Endothelial cell of umbilical vein (primary cell): Measurements from ENCODE around the gene TAF10. TPM values are rescaled to one million over a fixed set of nuclear protein-coding genes. Genes with fewer than 3 reads are reported as not detected.

Source experiments
- BruUV-seq: library from RNA; stranded (reverse); fragments of 400-500 nt; replicated peaks from 2 replicates; lab custom pipeline; 2021; lab: Mats Ljungman, UMichigan
- CTCF ChIA-PET: fragments of 300-600, 350-600 bp; sonication (Branson Sonifier 250); formaldehyde crosslinking; loops from one replicate; lab custom pipeline; 2021; ENCODE audit warnings: antibody characterized with exemption, inconsistent platforms; lab: Charles Lee
- POLR2A ChIA-PET: fragments of 300-600, 350-600 bp; sonication (Branson Sonifier 250); formaldehyde crosslinking; loops from one replicate; lab custom pipeline; 2021; ENCODE audit warnings: antibody characterized with exemption, inconsistent platforms; lab: Charles Lee
- DNase-seq: peaks from one replicate; pipeline ENCODE4 v3.0.0-alpha.2; 2011; ENCODE audit warnings: low read depth, low spot score
- FAIRE-seq: peaks from 2 replicates; lab custom pipeline; 2011; peaks lifted over from hg19 to GRCh38; lab: Jason Lieb, UNC
- H2AFZ ChIP-seq: 2 replicates; pipeline ENCODE4 v1.6.0; 2012; ENCODE audit warnings: low read depth, low read length, control low read depth, inconsistent platforms
- H3K27ac ChIP-seq: 2 replicates; pipeline ENCODE4 v1.5.1; 2011; ENCODE audit warnings: low read depth, mild to moderate bottlenecking, control low read depth, low read length, moderate library complexity; ENCODE audit not compliant: insufficient read depth
- H3K27me3 ChIP-seq, 2 experiments: 2 replicates each; pipeline versions ENCODE4 v1.6.0 to v1.6.1; 2011; ENCODE audit warnings: low read length in 2 of 2, mixed read lengths in 1 of 2; ENCODE audit not compliant: control insufficient read depth in 2 of 2, insufficient read depth in 2 of 2
- H3K36me3 ChIP-seq, 2 experiments: 2 replicates in 1 of 2; 3 replicates in 1 of 2; pipeline ENCODE4 v1.5.1; 2011; ENCODE audit warnings: low read length in 2 of 2, mild to moderate bottlenecking in 1 of 2, moderate library complexity in 1 of 2; ENCODE audit not compliant: control insufficient read depth in 2 of 2, insufficient read depth in 2 of 2; ENCODE audit errors: extremely low read depth in 1 of 2
- H3K4me1 ChIP-seq: 3 replicates; pipeline ENCODE4 v1.5.1; 2011; ENCODE audit warnings: mild to moderate bottlenecking, low read length; ENCODE audit not compliant: control insufficient read depth, insufficient read depth; ENCODE audit errors: extremely low read depth
- H3K4me2 ChIP-seq: 2 replicates; pipeline ENCODE4 v1.6.1; 2011; ENCODE audit warnings: low read length, control low read depth, mixed read lengths; ENCODE audit not compliant: insufficient read depth
- H3K4me3 ChIP-seq, 3 experiments: fragments of 200-600 bp in 1 of 3; sonication (generic), shearing (Covaris generic) in 1 of 3; replicated peaks in 1 of 3; 2 replicates each; pipeline ENCODE4 v1.5.1; 2011 to 2016; ENCODE audit warnings: control low read depth in 3 of 3, low read length in 3 of 3, mild to moderate bottlenecking in 2 of 3, inconsistent platforms in 1 of 3, low read depth in 1 of 3, moderate library complexity in 1 of 3; ENCODE audit not compliant: insufficient read depth in 1 of 3
- H3K79me2 ChIP-seq: 2 replicates; pipeline ENCODE4 v1.6.0; 2012; ENCODE audit warnings: low read length, inconsistent platforms; ENCODE audit not compliant: control insufficient read depth, insufficient read depth
- H3K9ac ChIP-seq: replicated peaks from 2 replicates; pipeline ENCODE3; 2011; ENCODE audit warnings: low read length, control low read depth; ENCODE audit not compliant: insufficient read depth; ENCODE audit errors: extremely low read depth
- H3K9me1 ChIP-seq: replicated peaks from 3 replicates; pipeline ENCODE4 v1.6.0; 2011; ENCODE audit warnings: mild to moderate bottlenecking, low read length; ENCODE audit not compliant: control insufficient read depth, insufficient read depth; ENCODE audit errors: extremely low read depth
- H3K9me3 ChIP-seq: replicated peaks from 2 replicates; pipeline ENCODE4 v1.5.1; 2012; ENCODE audit warnings: low read length, inconsistent platforms; ENCODE audit not compliant: control insufficient read depth, insufficient read depth
- H4K20me1 ChIP-seq: replicated peaks from 2 replicates; pipeline ENCODE3; 2011; ENCODE audit warnings: mild to moderate bottlenecking, low read length; ENCODE audit not compliant: control insufficient read depth, insufficient read depth; ENCODE audit errors: extremely low read depth
- FOS ChIP-seq: IDR thresholded peaks from 2 replicates; pipeline ENCODE4 v1.6.1; 2011; ENCODE audit warnings: mild to moderate bottlenecking, low read length, moderate library complexity, borderline replicate concordance; ENCODE audit not compliant: insufficient read depth
- GATA2 ChIP-seq: IDR thresholded peaks from 2 replicates; pipeline ENCODE4 v1.7.0; 2011; ENCODE audit warnings: low read depth, mild to moderate bottlenecking, moderate library complexity, mixed read lengths, low read length; ENCODE audit not compliant: insufficient read length, insufficient read depth
- MYC ChIP-seq: IDR thresholded peaks from one replicate; pipeline ENCODE4 v1.6.1; 2011; ENCODE audit warnings: mild to moderate bottlenecking, low read depth, low read length
- POLR2AphosphoS5 ChIP-seq: IDR thresholded peaks from 2 replicates; pipeline ENCODE4 v1.6.1; 2012; ENCODE audit warnings: low read depth, mild to moderate bottlenecking, control low read depth, low read length, moderate library complexity; ENCODE audit not compliant: insufficient read depth
- dilution Hi-C: fragments of 300-500 bp; cut with MboI; formaldehyde crosslinking; loops from one replicate; pipeline ENCODE4 v1.15.0; 2019; ENCODE audit warnings: low sequenced_read_pairs; ENCODE audit not compliant: extremely low pct_ligation_motif_present
- intact Hi-C: fragments of 100-400 bp; cut with micrococcal nuclease; formaldehyde crosslinking; loops from one replicate; pipeline ENCODE4 v1.10.0; 2022
- polyA plus RNA-seq, 4 experiments: library from polyadenylated mRNA; depleted of rRNA in 3 of 4; stranded (reverse) in 3 of 4; unstranded in 1 of 4; fragments of >200 nt; gene quantifications; 2 replicates each; pipeline versions ENCODE4 v1.2.1 to v1.2.3, GENCODE V29; 2011 to 2012; ENCODE audit warnings: missing spikeins in 1 of 4
- total RNA-seq: library from RNA; stranded (reverse); gene quantifications from 2 replicates; pipeline ENCODE4 v1.2.3, GENCODE V29; 2021
- TF ChIP-seq, protein P1 (sequence below): IDR thresholded peaks from 2 replicates; pipeline ENCODE4 v1.6.1; 2011; ENCODE audit not compliant: insufficient read depth, insufficient read length

Gene TAF10
- total and polyA plus RNA-seq, 2 donors (not counting 3 experiments of a cell fraction or from before 2014, with no cell fraction given) = 86.2 to 149 TPM

DNA sequence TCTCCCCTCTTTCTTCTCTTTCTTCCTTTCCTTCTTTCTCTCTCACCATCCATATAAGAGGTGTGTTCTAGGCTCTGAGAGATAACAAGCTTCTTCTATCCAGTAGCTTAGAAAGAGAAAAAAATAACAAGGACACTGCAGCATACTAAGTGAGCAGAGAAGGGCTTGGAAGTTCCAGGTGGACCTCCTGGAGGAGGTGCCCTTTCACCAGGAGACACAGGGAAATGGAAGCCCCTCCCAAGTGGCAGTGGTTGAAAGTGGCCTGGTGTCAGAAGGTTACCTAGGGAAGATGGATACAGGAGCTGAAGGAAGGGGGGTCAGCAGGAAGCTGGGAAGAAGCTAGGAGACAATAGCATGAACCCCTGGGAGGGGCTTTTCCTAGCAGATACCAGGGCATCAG, 38.1 kb upstream of the TAF10 start:
- ChIA-PET POLR2A (no interaction called here), CTCF (interaction anchor here (0.9 to 2.7 kb wide), 6 partner anchors 15 to 119 kb away, joined by 3 to 11 read pairs (median 4); no protein-coding TSS in a partner anchor)
- H3K27me3 ChIP-seq = no peaks in the 10 kb centered on the region
- FAIRE-seq = no peak
- H3K36me3 ChIP-seq = no peaks in the 10 kb centered on the region
- H3K79me2 ChIP-seq = peaks cover 2% of the 10 kb centered on the region
- dilution Hi-C loops (no loop called here), intact Hi-C loops (loop anchor here (2.0 kb wide), 1 partner anchor 15 kb away; no protein-coding TSS in a partner anchor)
- no TSS peak for BruUV-seq
- TF ChIP-seq, protein P1, sequence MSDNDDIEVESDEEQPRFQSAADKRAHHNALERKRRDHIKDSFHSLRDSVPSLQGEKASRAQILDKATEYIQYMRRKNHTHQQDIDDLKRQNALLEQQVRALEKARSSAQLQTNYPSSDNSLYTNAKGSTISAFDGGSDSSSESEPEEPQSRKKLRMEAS = no peak
- TF ChIP-seq FOS (no peak), GATA2 (no peak)
- no peak overlapping the region for H3K4me3 ChIP-seq
- H4K20me1 ChIP-seq = no peaks in the 10 kb centered on the region
- DNase-seq = no peak
- H2AFZ ChIP-seq = no peak overlapping the region
- no peaks in the 10 kb centered on the region for H3K9me1 ChIP-seq
- no peak overlapping the region for H3K9ac ChIP-seq
- no peaks in the 10 kb centered on the region for H3K9me3 ChIP-seq
- no peak overlapping the region for H3K4me2 ChIP-seq
- peaks cover 39% of the 10 kb centered on the region for H3K4me1 ChIP-seq
- H3K27ac ChIP-seq = no peak overlapping the region

DNA sequence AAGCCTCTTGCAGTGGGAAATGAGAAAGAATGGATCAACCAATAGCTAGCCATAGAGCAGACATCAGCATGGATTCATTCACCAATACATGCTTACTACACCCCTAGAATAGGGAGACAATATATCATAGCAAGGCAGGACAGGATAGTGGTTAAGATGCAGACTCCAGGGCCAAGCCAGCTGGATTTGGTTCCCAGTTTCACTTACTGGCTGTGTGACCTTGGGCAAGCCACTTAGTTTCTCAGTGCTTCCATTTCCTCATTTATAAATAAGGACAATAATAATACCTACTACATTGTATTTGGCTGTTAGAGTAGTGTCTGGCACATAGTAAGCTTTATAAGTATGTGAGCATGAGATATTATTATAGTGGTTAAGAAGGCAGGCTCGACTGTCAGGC, 36.5 kb upstream of the TAF10 start:
- intact Hi-C loops = no loop called here
- Histone ChIP-seq H3K4me2 (no peak overlapping the region), H3K27ac (no peak overlapping the region), H3K27me3 (no peaks in the 10 kb centered on the region), H3K79me2 (peaks cover 2% of the 10 kb centered on the region), H3K9ac (no peak overlapping the region), H3K9me3 (no peaks in the 10 kb centered on the region), H3K9me1 (no peaks in the 10 kb centered on the region), H2AFZ (no peak overlapping the region), H3K36me3 (no peaks in the 10 kb centered on the region), H3K4me1 (peaks cover 33% of the 10 kb centered on the region), H3K4me3 (no peak overlapping the region), H4K20me1 (no peaks in the 10 kb centered on the region)
- POLR2A ChIA-PET = no interaction called here
- CTCF ChIA-PET = interaction anchor here (0.7 to 2.7 kb wide), 9 partner anchors 9 to 117 kb away, joined by 3 to 11 read pairs (median 3); partner anchors contain the start of genes MRPL17 and TAF10
- TF ChIP-seq FOS = no peak
- no peak for TF ChIP-seq GATA2
- no peak for TF ChIP-seq POLR2AphosphoS5
- TF ChIP-seq MYC = no peak
- BruUV-seq = no TSS peak
- FAIRE-seq (no peak), DNase-seq (no peak)
- dilution Hi-C loops = no loop called here
